GM21515 (cell line): ENCODE data around the gene ZNF844.
"Not testable (repeated sequence)": the region's sequence is repeated elsewhere in the genome, so short reads cannot be mapped to it uniquely, and the experiment has no call there.

ENCODE experiments used
- ATAC-seq: cut with Tn5 transposase; IDR thresholded peaks from one replicate; pipeline ENCODE4 v1.9.1; 2021; ENCODE audit not compliant: unreplicated experiment

The ZNF844 gene

GRCh38 chr19:12092065-12092867 lies 27.7 kb downstream of the ZNF844 start:
- ATAC-seq, result no peak

DNA sequence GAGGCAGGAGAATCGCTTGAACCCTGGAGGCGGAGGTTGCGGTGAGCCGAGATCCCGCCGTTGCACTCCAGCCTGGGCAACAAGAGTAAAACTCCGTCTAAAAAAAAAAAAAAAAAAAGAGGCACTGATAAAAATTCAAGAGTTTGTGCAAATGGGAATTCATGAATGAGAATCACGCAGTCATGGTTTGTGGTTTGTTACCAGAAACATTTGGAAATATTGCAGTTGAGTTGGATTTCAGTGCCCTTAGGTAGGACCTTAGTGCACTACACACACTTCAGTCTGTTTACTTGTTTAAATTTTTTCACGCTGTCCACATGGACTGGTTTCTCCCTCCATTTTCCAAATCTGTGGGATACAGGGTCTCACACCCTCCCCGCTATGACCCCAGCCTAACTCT lies 28.4 kb downstream of the ZNF844 start:
- ATAC-seq, result no peak

GRCh38 chr19:12093777-12094176 lies 29.2 kb downstream of the ZNF844 start:
- ATAC-seq, result no peak

GRCh38 chr19:12095111-12095790 lies 30.7 kb downstream of the ZNF844 start:
- ATAC-seq, result no peak

DNA sequence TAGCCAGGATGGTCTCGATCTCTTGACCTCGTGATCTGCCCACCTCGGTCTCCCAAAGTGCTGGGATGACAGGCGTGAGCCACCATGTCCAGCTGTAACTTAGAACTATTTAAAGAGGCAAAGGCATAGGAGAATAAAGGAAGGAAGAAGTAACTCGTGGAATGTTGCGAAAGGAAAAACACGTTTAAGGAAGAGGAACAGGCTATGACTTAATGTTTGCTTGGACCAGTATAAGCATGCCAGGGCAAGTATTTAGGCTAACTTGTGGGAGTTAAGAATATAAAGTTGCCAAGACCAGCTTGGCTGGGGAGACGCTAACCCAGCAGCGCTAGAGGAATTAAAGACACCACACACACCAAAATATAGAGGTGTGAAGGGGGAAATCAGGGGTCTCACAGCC lies 33.5 kb downstream of the ZNF844 start:
- no peak for ATAC-seq

- ATAC-seq, result not testable (repeated sequence)
These were observed 39.4 kb downstream of the ZNF844 start for GRCh38 chr19:12103909-12104308.

DNA sequence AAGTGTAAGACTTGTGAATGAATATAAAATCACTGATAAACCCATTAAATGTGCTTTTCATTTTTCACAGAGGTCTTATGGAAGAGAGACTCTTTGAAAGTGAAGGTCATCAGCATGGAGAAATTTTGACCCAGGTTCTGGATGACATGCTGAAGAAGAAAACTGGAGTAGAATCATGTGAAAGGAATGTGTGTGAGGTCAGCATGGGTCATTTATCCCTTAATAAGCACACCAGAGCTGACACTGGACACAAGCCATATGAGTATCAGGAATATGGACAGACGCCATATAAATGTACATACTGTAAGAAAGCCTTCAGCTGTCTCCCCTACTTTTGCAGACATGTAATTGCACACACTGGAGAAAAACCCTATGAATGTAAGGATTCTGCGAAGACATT lies 46.6 kb downstream of the ZNF844 start:
- no peak for ATAC-seq

DNA sequence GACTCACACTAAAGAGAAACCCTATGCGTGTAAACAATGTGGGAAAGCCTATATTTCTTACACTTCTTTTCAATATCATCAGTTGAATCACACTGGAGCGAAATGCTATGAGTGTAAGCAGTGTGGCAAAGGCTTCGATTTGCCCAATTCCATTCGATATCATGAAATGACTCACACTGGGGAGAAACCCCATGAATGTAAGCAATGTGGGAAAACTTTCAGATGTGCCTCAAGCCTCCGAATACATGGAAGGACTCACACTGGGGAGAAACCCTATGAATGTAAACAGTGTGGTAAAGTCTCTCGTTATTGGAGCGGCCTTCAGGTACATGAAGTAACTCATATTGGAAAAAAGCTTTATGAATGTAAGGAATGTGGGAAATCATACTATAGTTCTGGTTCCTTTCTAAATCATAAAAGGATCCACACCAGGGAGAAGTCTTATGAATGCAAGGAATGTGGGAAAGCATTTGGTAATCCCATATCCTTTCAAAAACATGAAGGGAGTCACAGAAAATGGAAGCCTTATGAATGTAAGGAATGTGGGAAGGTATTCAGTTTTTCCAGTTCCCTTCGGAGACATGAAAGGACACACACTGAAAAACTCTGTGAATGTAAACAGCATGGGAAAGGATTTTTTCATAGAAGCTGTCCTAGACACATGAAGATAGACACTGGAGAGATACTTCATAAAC lies 47.6 kb downstream of the ZNF844 start:
- no peak for ATAC-seq

GRCh38 chr19:12112701-12113100 lies 48.2 kb downstream of the ZNF844 start:
- no peak for ATAC-seq

DNA sequence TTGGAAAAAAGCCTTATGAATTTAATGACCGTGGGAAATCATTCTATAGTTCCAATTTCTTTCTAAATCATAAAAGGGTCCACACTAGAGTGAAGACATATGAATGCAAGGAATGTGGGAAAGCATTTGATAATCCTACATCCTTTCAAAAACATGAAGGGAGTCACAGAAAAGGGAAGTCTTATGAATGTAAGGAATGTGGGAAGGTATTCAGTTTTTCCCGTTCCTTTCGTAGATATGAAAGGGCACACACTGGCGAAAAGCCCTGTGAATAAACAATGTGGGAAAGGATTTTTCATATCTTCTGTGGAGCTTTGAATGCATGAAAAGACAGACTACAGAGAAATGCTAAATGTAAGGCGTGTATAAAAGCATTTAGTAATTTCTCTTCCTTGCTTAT lies 48.6 kb downstream of the ZNF844 start:
- no peak for ATAC-seq

DNA sequence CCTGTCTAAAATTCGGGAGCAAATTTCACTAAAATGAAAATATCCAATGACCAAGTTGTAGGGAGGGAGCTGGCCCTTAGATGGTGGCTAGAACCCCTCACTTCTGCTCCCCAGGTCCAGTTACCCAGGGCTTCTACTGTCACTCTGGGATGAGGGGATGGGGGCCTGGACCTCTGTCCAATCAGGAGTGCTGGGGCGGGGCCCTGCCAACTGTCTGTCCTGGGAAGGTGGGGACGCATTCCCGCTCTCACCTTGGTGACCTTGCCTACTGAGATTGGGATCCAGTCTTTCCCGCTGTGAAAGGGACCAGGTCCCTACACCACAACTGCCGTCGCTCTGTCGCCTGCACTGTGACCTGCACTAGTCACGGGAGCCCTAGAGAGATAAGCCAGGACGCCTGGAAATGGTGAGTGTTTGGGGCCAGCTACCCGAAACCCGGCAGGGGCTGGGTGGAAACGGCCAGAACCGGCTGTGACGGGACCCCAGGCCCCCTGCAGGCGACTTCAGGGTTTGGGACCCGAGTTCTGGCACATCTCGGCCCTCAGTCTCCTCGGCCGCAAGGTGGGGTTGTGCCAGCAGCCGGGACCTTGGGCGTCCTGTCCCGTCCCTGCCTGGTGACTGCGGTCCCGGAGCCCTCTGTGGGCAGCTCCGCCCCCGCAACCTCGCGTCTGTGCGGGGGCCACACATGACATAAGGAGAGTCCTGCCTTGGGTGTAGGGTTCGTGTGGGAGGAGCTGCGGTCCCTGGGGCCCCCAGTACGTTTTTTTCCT lies 52.9 kb downstream of the ZNF844 start:
- no peak for ATAC-seq

GRCh38 chr19:12126707-12127106 lies 62.2 kb downstream of the ZNF844 start:
- no peak for ATAC-seq
